HEK293 (cell line): ENCODE results near the gene CTIF.

Source experiments
- CTCF ChIP-seq: fragments of 450-650 bp; formaldehyde crosslinking; IDR thresholded peaks from 2 replicates; pipeline ENCODE4 v1.5.1; 2016; ENCODE audit warnings: missing biosample characterization, missing genetic modification characterization
- EGR2 ChIP-seq: fragments of 450-650 bp; formaldehyde crosslinking; IDR thresholded peaks from 2 replicates; pipeline ENCODE4 v1.5.1; 2016; ENCODE audit warnings: low read depth, missing biosample characterization, missing genetic modification characterization
- KLF1 ChIP-seq: fragments of 450-650 bp; formaldehyde crosslinking; IDR thresholded peaks from 2 replicates; pipeline ENCODE4 v1.5.1; 2016; ENCODE audit warnings: missing biosample characterization, missing genetic modification characterization
- SP2 ChIP-seq: fragments of 450-650 bp; formaldehyde crosslinking; IDR thresholded peaks from 2 replicates; pipeline ENCODE4 v1.5.1; 2016; ENCODE audit warnings: missing biosample characterization, missing genetic modification characterization
- YY1 ChIP-seq: fragments of 450-650 bp; formaldehyde crosslinking; IDR thresholded peaks from 2 replicates; pipeline ENCODE4 v1.5.1; 2018; ENCODE audit warnings: missing biosample characterization, missing genetic modification characterization
- ZBTB20 ChIP-seq: fragments of 450-650 bp; formaldehyde crosslinking; IDR thresholded peaks from 2 replicates; pipeline ENCODE4 v1.5.1; 2016; ENCODE audit warnings: missing biosample characterization, missing genetic modification characterization
- ZBTB21 ChIP-seq: fragments of 450-650 bp; formaldehyde crosslinking; IDR thresholded peaks from 2 replicates; pipeline ENCODE4 v1.5.1; 2017; ENCODE audit warnings: missing biosample characterization, missing genetic modification characterization
- ZNF518A ChIP-seq: fragments of 450-650 bp; formaldehyde crosslinking; conservative IDR thresholded peaks from 2 replicates; pipeline ENCODE4 v1.5.1; 2016; ENCODE audit warnings: low read depth, missing biosample characterization, missing genetic modification characterization
- ZNF610 ChIP-seq: fragments of 450-650 bp; formaldehyde crosslinking; IDR thresholded peaks from 2 replicates; pipeline ENCODE4 v1.5.1; 2016; ENCODE audit warnings: missing biosample characterization, missing genetic modification characterization, borderline replicate concordance
- ZNF830 ChIP-seq: fragments of 450-650 bp; IDR thresholded peaks from 2 replicates; pipeline ENCODE4 v1.5.0; 2018; ENCODE audit warnings: missing biosample characterization, missing genetic modification characterization, low read depth, mild to moderate bottlenecking, moderate library complexity
- TF ChIP-seq, protein P1 (sequence below): fragments of 450-650 bp; formaldehyde crosslinking; IDR thresholded peaks from 2 replicates; pipeline ENCODE4 v1.5.1; 2016; ENCODE audit warnings: missing biosample characterization, missing genetic modification characterization

DNA sequence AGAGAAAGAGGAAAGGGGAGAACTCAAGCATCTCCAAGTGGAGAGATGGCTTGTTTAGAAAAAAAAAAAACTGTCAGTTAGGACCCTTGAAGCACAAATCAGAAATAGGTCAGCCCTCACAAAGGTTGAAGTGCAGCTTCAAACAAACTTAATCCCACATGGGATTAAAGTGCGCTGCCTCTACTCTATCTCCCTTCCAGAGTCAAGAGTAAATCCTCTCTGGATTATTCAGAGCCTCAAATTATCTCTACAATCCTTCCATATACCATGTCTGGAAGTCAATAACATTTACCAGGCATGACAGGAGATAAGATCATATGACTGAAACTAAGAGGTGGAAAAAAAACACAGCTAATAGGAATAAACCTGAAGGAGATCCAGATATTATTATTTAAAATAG is 342.1 kb downstream of the CTIF start:
- no peak for TF ChIP-seq CTCF (tag by site-specific recombination)
- TF ChIP-seq ZBTB21 (tag by site-specific recombination): no peak
- no peak for TF ChIP-seq EGR2 (tag by site-specific recombination)
- TF ChIP-seq ZNF518A: no peak
- no peak for TF ChIP-seq SP2 (tag by site-specific recombination)
- TF ChIP-seq, protein P1, sequence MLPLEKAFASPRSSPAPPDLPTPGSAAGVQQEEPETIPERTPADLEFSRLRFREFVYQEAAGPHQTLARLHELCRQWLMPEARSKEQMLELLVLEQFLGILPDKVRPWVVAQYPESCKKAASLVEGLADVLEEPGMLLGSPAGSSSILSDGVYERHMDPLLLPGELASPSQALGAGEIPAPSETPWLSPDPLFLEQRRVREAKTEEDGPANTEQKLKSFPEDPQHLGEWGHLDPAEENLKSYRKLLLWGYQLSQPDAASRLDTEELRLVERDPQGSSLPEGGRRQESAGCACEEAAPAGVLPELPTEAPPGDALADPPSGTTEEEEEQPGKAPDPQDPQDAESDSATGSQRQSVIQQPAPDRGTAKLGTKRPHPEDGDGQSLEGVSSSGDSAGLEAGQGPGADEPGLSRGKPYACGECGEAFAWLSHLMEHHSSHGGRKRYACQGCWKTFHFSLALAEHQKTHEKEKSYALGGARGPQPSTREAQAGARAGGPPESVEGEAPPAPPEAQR (tag by site-specific recombination): no peak
- TF ChIP-seq ZNF830 (tag by site-specific recombination): no peak
- no peak for TF ChIP-seq ZNF610 (tag by site-specific recombination)
- TF ChIP-seq KLF1 (tag by site-specific recombination): no peak
- no peak for TF ChIP-seq ZBTB20
- no peak for TF ChIP-seq YY1 (tag by site-specific recombination)
